B cell (primary cell): ENCODE data around the gene TRIM40.

ENCODE experiments used
- EZH2 ChIP-seq: IDR thresholded peaks from 2 replicates; pipeline ENCODE4 v1.6.1; 2012; ENCODE audit warnings: borderline replicate concordance, low read depth, mild to moderate bottlenecking, moderate library complexity, low read length; ENCODE audit not compliant: insufficient read depth, poor library complexity, severe bottlenecking
- TF ChIP-seq, protein P1 (sequence below): fragments of 200-600 bp; IDR thresholded peaks from one replicate; pipeline ENCODE4 v1.8.0; 2022; ENCODE audit warnings: antibody characterized with exemption, mild to moderate bottlenecking

DNA sequence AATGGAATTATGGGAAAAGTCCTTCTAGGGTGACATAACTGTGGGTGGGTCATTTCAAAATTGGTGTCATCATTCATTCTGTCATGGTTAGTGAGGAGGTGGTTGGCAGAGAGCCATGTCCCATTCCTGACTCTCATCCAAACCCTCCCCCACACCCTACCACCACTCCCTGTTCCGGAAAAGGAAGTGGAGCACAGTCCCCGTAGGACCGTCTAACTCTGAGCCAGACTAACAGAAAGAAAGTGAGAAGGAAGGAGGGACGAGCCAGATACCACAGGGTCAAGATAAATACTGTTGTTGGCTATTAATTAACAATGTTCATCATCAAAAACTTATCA, 20.3 kb downstream of the TRIM40 start:
- no peak for TF ChIP-seq EZH2
- TF ChIP-seq, protein P1, sequence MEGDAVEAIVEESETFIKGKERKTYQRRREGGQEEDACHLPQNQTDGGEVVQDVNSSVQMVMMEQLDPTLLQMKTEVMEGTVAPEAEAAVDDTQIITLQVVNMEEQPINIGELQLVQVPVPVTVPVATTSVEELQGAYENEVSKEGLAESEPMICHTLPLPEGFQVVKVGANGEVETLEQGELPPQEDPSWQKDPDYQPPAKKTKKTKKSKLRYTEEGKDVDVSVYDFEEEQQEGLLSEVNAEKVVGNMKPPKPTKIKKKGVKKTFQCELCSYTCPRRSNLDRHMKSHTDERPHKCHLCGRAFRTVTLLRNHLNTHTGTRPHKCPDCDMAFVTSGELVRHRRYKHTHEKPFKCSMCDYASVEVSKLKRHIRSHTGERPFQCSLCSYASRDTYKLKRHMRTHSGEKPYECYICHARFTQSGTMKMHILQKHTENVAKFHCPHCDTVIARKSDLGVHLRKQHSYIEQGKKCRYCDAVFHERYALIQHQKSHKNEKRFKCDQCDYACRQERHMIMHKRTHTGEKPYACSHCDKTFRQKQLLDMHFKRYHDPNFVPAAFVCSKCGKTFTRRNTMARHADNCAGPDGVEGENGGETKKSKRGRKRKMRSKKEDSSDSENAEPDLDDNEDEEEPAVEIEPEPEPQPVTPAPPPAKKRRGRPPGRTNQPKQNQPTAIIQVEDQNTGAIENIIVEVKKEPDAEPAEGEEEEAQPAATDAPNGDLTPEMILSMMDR: no peak
